ENCODE results near the gene FNDC8. TPM values are rescaled to one million over a fixed set of nuclear protein-coding genes. Genes with fewer than 3 reads are reported as not detected.
A peak's percentile ranks its signal among the peaks of the same experiment; 100 is the strongest.

The FNDC8 gene
- polyA plus RNA-seq, 3 donors: not detected

DNA sequence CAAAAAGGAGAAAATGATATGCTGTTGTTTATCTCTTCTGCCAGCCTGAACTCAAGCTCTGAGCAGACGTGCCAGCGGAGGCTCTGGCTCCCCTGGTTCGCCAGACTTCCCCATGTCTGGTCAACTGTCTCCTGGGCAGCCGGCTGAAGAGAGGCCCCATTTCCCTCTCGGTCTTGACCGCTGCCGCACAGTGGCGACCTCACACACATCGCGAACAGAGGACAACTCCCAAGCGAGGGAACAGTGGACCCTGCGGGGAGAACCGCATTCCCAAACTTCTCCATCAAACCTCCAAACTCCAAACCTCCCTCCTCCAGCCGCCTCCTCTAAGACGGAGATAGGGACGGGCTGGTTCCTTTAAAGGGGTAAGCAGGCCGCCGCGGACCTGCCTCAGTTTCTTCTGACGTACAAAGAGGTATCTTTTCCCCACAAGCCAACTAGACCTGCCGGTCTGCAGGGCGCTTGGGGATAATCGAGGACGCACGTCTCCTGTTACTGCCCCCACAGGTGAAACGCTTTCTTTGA lies 33.0 kb upstream of the FNDC8 start:
- H3K27ac ChIP-seq (ENCODE audit: low read depth in 1 of 2, low read length in 2 of 2): peak overlapping the region; percentile 78 to 92
- H2AFZ ChIP-seq (ENCODE audit: insufficient read depth, low read depth, low read length, poor library complexity, severe bottlenecking): peak overlapping the region; percentile 93
- H4K20me1 ChIP-seq (ENCODE audit: insufficient read depth, low read length): peaks cover 15% of the 10 kb centered on the region
- WGBS (ENCODE audit: insufficient coverage): under 1% methylated on average over 19 of the region's 26 CpGs
- H3K9me3 ChIP-seq (replicated peaks in 1 of 2; ENCODE audit: control insufficient read depth in 1 of 2, insufficient read depth in 1 of 2, low read length in 2 of 2): no peaks in the 10 kb centered on the region
- H3K4me1 ChIP-seq (ENCODE audit: control insufficient read depth in 1 of 2, insufficient read depth in 2 of 2, low read length in 2 of 2): peaks cover 21 to 28% of the 10 kb centered on the region in 2 donors
- H3K4me2 ChIP-seq (replicated peaks; ENCODE audit: extremely low read depth, low read length, poor library complexity, severe bottlenecking): peak overlapping the region; percentile 90
- peak overlapping the region; percentile 91 to 97 for H3K4me3 Mint-ChIP-seq
- TF ChIP-seq CTCF (IDR thresholded peaks at IDR 0.05): no peak
- H3K36me3 Mint-ChIP-seq: peaks cover 0 to 12% of the 10 kb centered on the region in 2 donors
- H3K9ac ChIP-seq (ENCODE audit: insufficient read depth, low read length, poor library complexity, severe bottlenecking): peak overlapping the region; percentile 85
- peaks cover 30% of the 10 kb centered on the region for H3K4me1 Mint-ChIP-seq
- DNase-seq: peak; percentile 63 to 75 (median 66)
- H3K79me2 ChIP-seq (ENCODE audit: insufficient read depth, low read length): peaks cover 52% of the 10 kb centered on the region
- no peaks in the 10 kb centered on the region for H3K9me3 Mint-ChIP-seq
- H3K27me3 Mint-ChIP-seq (ENCODE audit: low read depth in 3 of 3): peaks cover 0 to 2% (median 0%) of the 10 kb centered on the region in 3 donors
- H3K27me3 ChIP-seq (ENCODE audit: control insufficient read depth in 2 of 2, insufficient read depth in 2 of 2, low read length in 2 of 2): no peaks in the 10 kb centered on the region
- intact Hi-C loops (cut with micrococcal nuclease): loop anchor here (2.0 to 5.0 kb wide), 6 partner anchors 26 to 106 kb away; partner anchors contain the start of genes LIG3 (in 1 of the 2) and RFFL (in 1 of the 2)
- H3K27ac Mint-ChIP-seq: peak overlapping the region; percentile 89 to 97 (median 94)
- no peaks in the 10 kb centered on the region for H3K36me3 ChIP-seq (replicated peaks in 1 of 2; ENCODE audit: control insufficient read depth in 1 of 2, insufficient read depth in 2 of 2, low read length in 2 of 2)
- peak overlapping the region; percentile 88 to 100 (median 90) for H3K4me3 ChIP-seq (replicated peaks in 1 of 3; ENCODE audit: low read depth in 2 of 3, low read length in 3 of 3)

DNA sequence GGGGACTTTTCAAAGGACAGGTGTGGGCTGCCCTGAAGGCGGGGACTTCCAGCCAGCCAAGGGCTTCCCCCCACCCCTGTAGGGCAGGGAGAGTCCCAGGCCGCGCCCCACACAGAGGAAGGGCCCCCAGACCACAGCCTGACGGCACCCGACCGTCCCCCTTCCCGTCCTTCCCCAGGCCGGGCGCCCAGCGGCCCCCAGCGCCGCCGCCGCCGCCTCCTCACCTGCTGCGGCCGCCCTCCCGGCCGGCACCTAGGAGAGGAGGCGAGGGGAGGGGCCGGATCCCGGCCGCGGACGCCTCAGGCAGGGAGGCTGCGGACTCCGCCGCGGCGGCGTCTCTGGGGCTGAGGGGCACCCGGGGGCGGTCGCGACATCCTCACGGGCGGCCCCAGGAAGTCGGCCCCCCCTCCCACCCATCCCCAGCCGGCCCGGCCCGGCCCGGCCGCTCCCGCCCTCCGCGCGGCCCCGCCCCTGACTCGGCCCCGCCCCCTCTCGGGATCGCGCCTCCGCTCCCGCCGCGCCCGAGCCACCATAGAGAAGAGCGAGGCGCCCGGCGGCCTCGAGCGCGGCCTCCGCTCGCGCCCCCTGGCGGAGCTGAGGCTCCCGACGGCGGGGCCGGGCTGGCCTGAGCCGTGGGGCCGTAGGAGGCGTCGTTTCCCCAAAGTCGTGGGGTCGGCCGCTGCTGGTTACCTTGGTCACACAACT lies 32.4 kb upstream of the FNDC8 start:
- peaks cover 21 to 28% of the 10 kb centered on the region in 2 donors for H3K4me1 ChIP-seq (ENCODE audit: control insufficient read depth in 1 of 2, insufficient read depth in 2 of 2, low read length in 2 of 2)
- H3K36me3 ChIP-seq (replicated peaks in 1 of 2; ENCODE audit: control insufficient read depth in 1 of 2, insufficient read depth in 2 of 2, low read length in 2 of 2): no peaks in the 10 kb centered on the region
- peaks cover 15% of the 10 kb centered on the region for H4K20me1 ChIP-seq (ENCODE audit: insufficient read depth, low read length)
- Mint-ChIP-seq H3K27me3 (ENCODE audit: low read depth in 3 of 3) (peaks cover 0 to 2% (median 0%) of the 10 kb centered on the region in 3 donors), H3K36me3 (peaks cover 0 to 8% of the 10 kb centered on the region in 2 donors), H3K27ac (peak overlapping the region; percentile 89 to 97 (median 94)), H3K9me3 (no peaks in the 10 kb centered on the region), H3K4me3 (peak overlapping the region; percentile 91 to 97), H3K4me1 (peaks cover 30% of the 10 kb centered on the region)
- peak; percentile 83 for TF ChIP-seq CTCF (IDR thresholded peaks at IDR 0.05)
- H3K4me2 ChIP-seq (replicated peaks; ENCODE audit: extremely low read depth, low read length, poor library complexity, severe bottlenecking): peak overlapping the region; percentile 100
- WGBS (ENCODE audit: insufficient coverage): under 1% methylated on average over 69 of the region's 80 CpGs
- no peaks in the 10 kb centered on the region for H3K9me3 ChIP-seq (replicated peaks in 1 of 2; ENCODE audit: control insufficient read depth in 1 of 2, insufficient read depth in 1 of 2, low read length in 2 of 2)
- DNase-seq: peak; percentile 76 to 87 (median 85)
- H3K27me3 ChIP-seq (ENCODE audit: control insufficient read depth in 2 of 2, insufficient read depth in 2 of 2, low read length in 2 of 2): no peaks in the 10 kb centered on the region
- H3K27ac ChIP-seq (ENCODE audit: low read depth in 1 of 2, low read length in 2 of 2): peak overlapping the region; percentile 78 to 92
- peak overlapping the region; percentile 85 for H3K9ac ChIP-seq (ENCODE audit: insufficient read depth, low read length, poor library complexity, severe bottlenecking)
- H3K4me3 ChIP-seq (replicated peaks in 1 of 3; ENCODE audit: low read depth in 2 of 3, low read length in 3 of 3): peak overlapping the region; percentile 88 to 100 (median 90)
- H2AFZ ChIP-seq (ENCODE audit: insufficient read depth, low read depth, low read length, poor library complexity, severe bottlenecking): peak overlapping the region; percentile 99
- intact Hi-C loops (cut with micrococcal nuclease): loop anchor here (1.0 to 5.0 kb wide), 7 partner anchors 26 to 107 kb away; partner anchors contain the start of genes LIG3 (in 1 of the 2) and RFFL (in 1 of the 2)
- peaks cover 46% of the 10 kb centered on the region for H3K79me2 ChIP-seq (ENCODE audit: insufficient read depth, low read length)

All from CD14-positive monocyte (primary cell).